Common myeloid progenitor, CD34-positive (primary cell): ENCODE data around the gene VNN1.
"Not testable (repeated sequence)": the region's sequence is repeated elsewhere in the genome, so short reads cannot be mapped to it uniquely, and the experiment has no call there.

Source experiments
- CTCF ChIA-PET: fragments of 350-600 bp; sonication (Branson Sonifier 250); formaldehyde crosslinking; loops from one replicate; lab custom pipeline; 2021; ENCODE audit warnings: antibody characterized with exemption; lab: Charles Lee
- POLR2A ChIA-PET: fragments of 350-600 bp; sonication (Branson Sonifier 250); formaldehyde crosslinking; loops from one replicate; lab custom pipeline; 2021; ENCODE audit warnings: antibody characterized with exemption; lab: Charles Lee
- DNase-seq, 3 donors: peaks; one replicate each; pipeline versions ENCODE4 v3.0.0 to v3.0.0-alpha.2; 2013
- H3K27ac ChIP-seq, 2 experiments: 1 replicate in 1 of 2; 2 replicates in 1 of 2; pipeline ENCODE4 v1.7.0; 2013; ENCODE audit warnings: inconsistent platforms in 2 of 2, low read length in 2 of 2, mild to moderate bottlenecking in 2 of 2, low read depth in 1 of 2, moderate library complexity in 1 of 2; ENCODE audit not compliant: severe bottlenecking in 2 of 2, insufficient read depth in 1 of 2, poor library complexity in 1 of 2
- H3K27me3 ChIP-seq, 5 experiments: replicated peaks in 2 of 5; 1 replicate in 3 of 5; 2 replicates in 2 of 5; pipeline versions ENCODE4 v1.6.1 to v1.7.0; 2013; ENCODE audit warnings: low read length in 4 of 5, mild to moderate bottlenecking in 2 of 5, moderate library complexity in 2 of 5, inconsistent platforms in 1 of 5; ENCODE audit not compliant: insufficient read depth in 5 of 5, control insufficient read depth in 4 of 5
- H3K36me3 ChIP-seq, 4 experiments: 1 replicate in 2 of 4; 2 replicates in 2 of 4; pipeline versions ENCODE4 v1.6.1 to v1.7.0; 2013; ENCODE audit warnings: low read length in 3 of 4, control low read depth in 1 of 4, mild to moderate bottlenecking in 1 of 4; ENCODE audit not compliant: control insufficient read depth in 4 of 4, insufficient read depth in 4 of 4
- H3K4me1 ChIP-seq, 4 experiments: 1 replicate in 3 of 4; 2 replicates in 1 of 4; pipeline versions ENCODE4 v1.6.1 to v1.7.1; 2013; ENCODE audit warnings: low read length in 3 of 4, mild to moderate bottlenecking in 3 of 4, control low read depth in 1 of 4, inconsistent platforms in 1 of 4, moderate library complexity in 1 of 4; ENCODE audit not compliant: control insufficient read depth in 4 of 4, insufficient read depth in 4 of 4; ENCODE audit errors: control extremely low read depth in 1 of 4
- H3K4me3 ChIP-seq, 7 experiments: 1 replicate in 4 of 7; 2 replicates in 3 of 7; pipeline versions ENCODE4 v1.5.1 to v1.7.0; 2013; ENCODE audit warnings: mild to moderate bottlenecking in 7 of 7, low read length in 6 of 7, moderate library complexity in 6 of 7, inconsistent platforms in 2 of 7, low read depth in 2 of 7, control low read depth in 1 of 7; ENCODE audit not compliant: insufficient read depth in 4 of 7, control insufficient read depth in 1 of 7; ENCODE audit errors: extremely low read depth in 1 of 7
- H3K9me3 ChIP-seq, 5 experiments: 1 replicate in 4 of 5; 2 replicates in 1 of 5; pipeline versions ENCODE4 v1.6.1 to v1.7.1; 2013; ENCODE audit warnings: low read length in 4 of 5, mild to moderate bottlenecking in 2 of 5, inconsistent platforms in 1 of 5, low read depth in 1 of 5, moderate library complexity in 1 of 5; ENCODE audit not compliant: control insufficient read depth in 4 of 5, insufficient read depth in 2 of 5; ENCODE audit errors: control extremely low read depth in 1 of 5
- WGBS: methylation state at CpG from one replicate; pipeline ENCODE4 v1.1.5; 2013; ENCODE audit not compliant: insufficient coverage; 5-methylcytosine and 5-hydroxymethylcytosine counted together

The VNN1 gene

GRCh38 chr6:132683543-132683942 is 30.3 kb downstream of the VNN1 start:
- ChIA-PET POLR2A (no interaction called here), CTCF (interaction anchor here (1.2 kb wide), 1 partner anchor 46 kb away, joined by 3 read pairs; no protein-coding TSS in a partner anchor)
- Histone ChIP-seq H3K27me3 (no peaks in the 10 kb centered on the region), H3K4me3 (no peak overlapping the region), H3K9me3 (peaks cover 0 to 3% (median 0%) of the 10 kb centered on the region in 5 experiments), H3K4me1 (peaks cover 0 to 9% (median 0%) of the 10 kb centered on the region in 4 experiments), H3K36me3 (peaks cover 0 to 6% (median 0%) of the 10 kb centered on the region in 4 experiments), H3K27ac (no peak overlapping the region)
- WGBS, result 100% methylated on average over 4 of the region's 6 CpGs
- no peak for DNase-seq

- H3K4me1 ChIP-seq, result peaks cover 0 to 19% (median 0%) of the 10 kb centered on the region in 4 experiments
- ChIA-PET CTCF (interaction anchor here (1.2 to 3.2 kb wide), 2 partner anchors 10 to 86 kb away, joined by 3 to 8 read pairs; no protein-coding TSS in a partner anchor), POLR2A (interaction anchor here (0.7 kb wide), 1 partner anchor 172 kb away, joined by 3 read pairs; no protein-coding TSS in a partner anchor)
- H3K27ac ChIP-seq, H3K27me3 ChIP-seq, H3K36me3 ChIP-seq, H3K9me3 ChIP-seq, H3K4me3 ChIP-seq: not testable (repeated sequence)
- peak in 2 of 3 donors; percentile 3 to 10 for DNase-seq
Measured at GRCh38 chr6:132679094-132679493, 34.8 kb downstream of the VNN1 start.

GRCh38 chr6:132675749-132676148 is 38.1 kb downstream of the VNN1 start:
- H3K4me1 ChIP-seq, result peaks cover 0 to 19% (median 0%) of the 10 kb centered on the region in 4 experiments
- H3K9me3 ChIP-seq, result no peaks in the 10 kb centered on the region
- ChIA-PET POLR2A (interaction anchor here (0.5 kb wide), 1 partner anchor 36 kb away, joined by 3 read pairs; no protein-coding TSS in a partner anchor), CTCF (interaction anchor here (0.6 to 1.8 kb wide), 3 partner anchors 9 to 1295 kb away, joined by 3 to 4 read pairs (median 3); no protein-coding TSS in a partner anchor)
- H3K27me3 ChIP-seq, result no peaks in the 10 kb centered on the region
- peak in 2 of 3 donors; percentile 50 to 70 for DNase-seq
- H3K4me3 ChIP-seq, result no peak overlapping the region
- H3K27ac ChIP-seq, result no peak overlapping the region
- H3K36me3 ChIP-seq, result no peaks in the 10 kb centered on the region

- Histone ChIP-seq H3K36me3 (no peaks in the 10 kb centered on the region), H3K9me3 (no peaks in the 10 kb centered on the region), H3K27ac (no peak overlapping the region), H3K27me3 (no peaks in the 10 kb centered on the region), H3K4me3 (no peak overlapping the region), H3K4me1 (peaks cover 0 to 20% (median under 1%) of the 10 kb centered on the region in 4 experiments)
- POLR2A ChIA-PET, result no interaction called here
- 96% methylated on average over 3 of the region's 3 CpGs for WGBS
- DNase-seq, result no peak
- CTCF ChIA-PET, result interaction anchor here (1.0 to 1.8 kb wide), 3 partner anchors 9 to 93 kb away, joined by 3 to 5 read pairs (median 4); no protein-coding TSS in a partner anchor
Measured at GRCh38 chr6:132675002-132675401, 38.9 kb downstream of the VNN1 start.

GRCh38 chr6:132673376-132674094 is 40.3 kb downstream of the VNN1 start:
- Histone ChIP-seq H3K36me3 (no peaks in the 10 kb centered on the region), H3K4me3 (no peak overlapping the region), H3K9me3 (no peaks in the 10 kb centered on the region), H3K27me3 (no peaks in the 10 kb centered on the region), H3K4me1 (peaks cover 0 to 14% (median 3%) of the 10 kb centered on the region in 4 experiments), H3K27ac (no peak overlapping the region)
- CTCF ChIA-PET, result interaction anchor here (0.8 to 8.7 kb wide), 4 partner anchors 64 to 138 kb away, joined by 3 to 196 read pairs (median 4); no protein-coding TSS in a partner anchor
- WGBS, result 100% methylated on average over 4 of the region's 10 CpGs
- no peak for DNase-seq
- POLR2A ChIA-PET, result no interaction called here

GRCh38 chr6:132671295-132671694 is 42.6 kb downstream of the VNN1 start:
- H3K27me3 ChIP-seq, result no peaks in the 10 kb centered on the region
- CTCF ChIA-PET, result interaction anchor here (0.5 to 8.7 kb wide), 5 partner anchors 40 to 988 kb away, joined by 3 to 196 read pairs (median 7); no protein-coding TSS in a partner anchor
- H3K4me3 ChIP-seq, result no peak overlapping the region
- POLR2A ChIA-PET, result interaction anchor here (0.7 kb wide), 1 partner anchor 143 kb away, joined by 4 read pairs; no protein-coding TSS in a partner anchor
- H3K27ac ChIP-seq, result no peak overlapping the region
- 100% methylated on average over 1 of the region's 1 CpG for WGBS
- H3K4me1 ChIP-seq, result peaks cover 0 to 12% (median 3%) of the 10 kb centered on the region in 4 experiments
- no peaks in the 10 kb centered on the region for H3K9me3 ChIP-seq
- no peak for DNase-seq
- H3K36me3 ChIP-seq, result no peaks in the 10 kb centered on the region
